HEK293 (cell line): ENCODE data around the gene ZIC4.

Experiments used
- CTCF ChIA-PET: fragments of 350-600 bp; formaldehyde crosslinking; extraction: SDS; loops from one replicate; lab custom pipeline; 2021; ENCODE audit warnings: antibody characterized with exemption; lab: Yijun Ruan, JAX
- POLR2A ChIA-PET: fragments of 300-600 bp; formaldehyde crosslinking; extraction: SDS; loops from one replicate; lab custom pipeline; 2020; ENCODE audit warnings: antibody characterized with exemption, inconsistent platforms; lab: Yijun Ruan, JAX
- H3K27ac ChIP-seq: fragments of 200-500 bp; sonication (Bioruptor generic); 2 replicates; pipeline ENCODE4 v1.5.1; 2014; ENCODE audit warnings: low read depth, low read length, control low read depth, inconsistent platforms; ENCODE audit errors: extremely low read depth
- H3K36me3 ChIP-seq, 2 experiments: fragments of 200-500 bp in 1 of 2; sonication (Bioruptor generic) in 1 of 2; 1 replicate in 1 of 2; 2 replicates in 1 of 2; pipeline ENCODE4 v1.5.1; 2014 to 2017; ENCODE audit warnings: inconsistent platforms in 2 of 2, low read length in 2 of 2; ENCODE audit not compliant: control insufficient read depth in 2 of 2, insufficient read depth in 1 of 2
- H3K4me1 ChIP-seq: fragments of 200-500 bp; sonication (Bioruptor generic); 2 replicates; pipeline ENCODE4 v1.5.1; 2014; ENCODE audit warnings: mild to moderate bottlenecking, low read length, inconsistent platforms; ENCODE audit not compliant: control insufficient read depth, insufficient read depth
- H3K4me3 ChIP-seq: 2 replicates; pipeline ENCODE4 v1.5.1; 2011; ENCODE audit warnings: low read depth, mild to moderate bottlenecking, control low read depth, low read length, moderate library complexity
- H3K9me3 ChIP-seq: fragments of 200-500 bp; sonication (Bioruptor generic); 2 replicates; pipeline ENCODE4 v1.5.1; 2014; ENCODE audit warnings: low read depth, low read length, inconsistent platforms; ENCODE audit not compliant: control insufficient read depth, insufficient read depth
- ZBTB21 ChIP-seq: fragments of 450-650 bp; formaldehyde crosslinking; IDR thresholded peaks from 2 replicates; pipeline ENCODE4 v1.5.1; 2017; ENCODE audit warnings: missing biosample characterization, missing genetic modification characterization
- ZNF112 ChIP-seq: fragments of 450-650 bp; formaldehyde crosslinking; IDR thresholded peaks from 2 replicates; pipeline ENCODE4 v1.5.0; 2017; ENCODE audit warnings: missing biosample characterization, missing genetic modification characterization
- ZNF133 ChIP-seq: fragments of 450-650 bp; formaldehyde crosslinking; IDR thresholded peaks from 2 replicates; pipeline ENCODE4 v1.5.1; 2016; ENCODE audit warnings: missing biosample characterization, missing genetic modification characterization
- ZNF18 ChIP-seq: fragments of 450-650 bp; formaldehyde crosslinking; IDR thresholded peaks from 2 replicates; pipeline ENCODE4 v1.5.1; 2016; ENCODE audit warnings: missing biosample characterization, missing genetic modification characterization
- ZNF214 ChIP-seq: fragments of 450-650 bp; formaldehyde crosslinking; IDR thresholded peaks from 2 replicates; pipeline ENCODE4 v1.5.1; 2017; ENCODE audit warnings: missing biosample characterization, mild to moderate bottlenecking, missing genetic modification characterization, borderline replicate concordance
- ZNF398 ChIP-seq: fragments of 450-650 bp; formaldehyde crosslinking; IDR thresholded peaks from 2 replicates; pipeline ENCODE4 v1.5.1; 2017; ENCODE audit warnings: missing biosample characterization, missing genetic modification characterization
- ZNF488 ChIP-seq: fragments of 450-650 bp; formaldehyde crosslinking; IDR thresholded peaks from 2 replicates; pipeline ENCODE4 v1.5.1; 2016; ENCODE audit warnings: missing biosample characterization, missing genetic modification characterization
- ZNF518A ChIP-seq: fragments of 450-650 bp; formaldehyde crosslinking; conservative IDR thresholded peaks from 2 replicates; pipeline ENCODE4 v1.5.1; 2016; ENCODE audit warnings: low read depth, missing biosample characterization, missing genetic modification characterization
- ZNF521 ChIP-seq: fragments of 450-650 bp; formaldehyde crosslinking; IDR thresholded peaks from 2 replicates; pipeline ENCODE4 v1.5.1; 2017; ENCODE audit warnings: missing biosample characterization, mild to moderate bottlenecking, missing genetic modification characterization
- ZNF776 ChIP-seq: fragments of 450-650 bp; formaldehyde crosslinking; IDR thresholded peaks from 2 replicates; pipeline ENCODE4 v1.5.0; 2017; ENCODE audit warnings: missing biosample characterization, missing genetic modification characterization, borderline replicate concordance
- ZSCAN4 ChIP-seq: fragments of 450-650 bp; formaldehyde crosslinking; IDR thresholded peaks from 2 replicates; pipeline ENCODE4 v1.5.1; 2017; ENCODE audit warnings: missing biosample characterization, missing genetic modification characterization
- TF ChIP-seq, protein P1 (sequence below): fragments of 450-650 bp; formaldehyde crosslinking; IDR thresholded peaks from 2 replicates; pipeline ENCODE4 v1.5.1; 2016; ENCODE audit warnings: missing biosample characterization, missing genetic modification characterization
- TF ChIP-seq, protein P2 (sequence below): fragments of 450-650 bp; formaldehyde crosslinking; IDR thresholded peaks from 2 replicates; pipeline ENCODE4 v1.5.1; 2016; ENCODE audit warnings: missing biosample characterization, missing genetic modification characterization
- TF ChIP-seq, protein P3 (sequence below): fragments of 450-650 bp; formaldehyde crosslinking; IDR thresholded peaks from 2 replicates; pipeline ENCODE4 v1.5.1; 2016; ENCODE audit warnings: missing biosample characterization, missing genetic modification characterization

Gene ZIC4

DNA sequence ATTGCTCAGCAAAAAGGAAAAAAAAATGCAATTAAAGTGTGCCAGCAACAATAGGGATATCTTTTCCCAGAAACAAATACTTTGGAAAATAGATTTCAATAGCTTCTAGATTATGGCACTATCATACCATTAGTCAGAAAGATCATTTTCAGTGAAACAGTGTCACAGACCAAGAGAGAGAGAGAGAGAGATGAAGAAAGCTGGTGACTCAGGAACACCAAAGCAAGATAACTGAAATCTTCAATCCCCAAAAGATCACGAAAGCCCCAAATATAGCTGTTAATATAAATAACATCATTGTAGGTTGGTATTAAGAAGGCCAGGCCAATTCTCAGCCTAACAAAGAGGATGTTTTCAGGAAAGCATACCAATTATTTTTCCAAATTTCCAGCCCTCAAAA lies 57.4 kb downstream of the ZIC4 start:
- Histone ChIP-seq H3K27ac (no peak overlapping the region), H3K4me3 (no peak overlapping the region), H3K9me3 (no peaks in the 10 kb centered on the region), H3K4me1 (no peaks in the 10 kb centered on the region), H3K36me3 (no peaks in the 10 kb centered on the region)
- ChIA-PET POLR2A (no interaction called here), CTCF (interaction anchor here (0.6 kb wide), 1 partner anchor 87 kb away, joined by 3 read pairs; no protein-coding TSS in a partner anchor)
- TF ChIP-seq, protein P1, sequence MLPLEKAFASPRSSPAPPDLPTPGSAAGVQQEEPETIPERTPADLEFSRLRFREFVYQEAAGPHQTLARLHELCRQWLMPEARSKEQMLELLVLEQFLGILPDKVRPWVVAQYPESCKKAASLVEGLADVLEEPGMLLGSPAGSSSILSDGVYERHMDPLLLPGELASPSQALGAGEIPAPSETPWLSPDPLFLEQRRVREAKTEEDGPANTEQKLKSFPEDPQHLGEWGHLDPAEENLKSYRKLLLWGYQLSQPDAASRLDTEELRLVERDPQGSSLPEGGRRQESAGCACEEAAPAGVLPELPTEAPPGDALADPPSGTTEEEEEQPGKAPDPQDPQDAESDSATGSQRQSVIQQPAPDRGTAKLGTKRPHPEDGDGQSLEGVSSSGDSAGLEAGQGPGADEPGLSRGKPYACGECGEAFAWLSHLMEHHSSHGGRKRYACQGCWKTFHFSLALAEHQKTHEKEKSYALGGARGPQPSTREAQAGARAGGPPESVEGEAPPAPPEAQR (tag by site-specific recombination), result no peak
- TF ChIP-seq, protein P2, sequence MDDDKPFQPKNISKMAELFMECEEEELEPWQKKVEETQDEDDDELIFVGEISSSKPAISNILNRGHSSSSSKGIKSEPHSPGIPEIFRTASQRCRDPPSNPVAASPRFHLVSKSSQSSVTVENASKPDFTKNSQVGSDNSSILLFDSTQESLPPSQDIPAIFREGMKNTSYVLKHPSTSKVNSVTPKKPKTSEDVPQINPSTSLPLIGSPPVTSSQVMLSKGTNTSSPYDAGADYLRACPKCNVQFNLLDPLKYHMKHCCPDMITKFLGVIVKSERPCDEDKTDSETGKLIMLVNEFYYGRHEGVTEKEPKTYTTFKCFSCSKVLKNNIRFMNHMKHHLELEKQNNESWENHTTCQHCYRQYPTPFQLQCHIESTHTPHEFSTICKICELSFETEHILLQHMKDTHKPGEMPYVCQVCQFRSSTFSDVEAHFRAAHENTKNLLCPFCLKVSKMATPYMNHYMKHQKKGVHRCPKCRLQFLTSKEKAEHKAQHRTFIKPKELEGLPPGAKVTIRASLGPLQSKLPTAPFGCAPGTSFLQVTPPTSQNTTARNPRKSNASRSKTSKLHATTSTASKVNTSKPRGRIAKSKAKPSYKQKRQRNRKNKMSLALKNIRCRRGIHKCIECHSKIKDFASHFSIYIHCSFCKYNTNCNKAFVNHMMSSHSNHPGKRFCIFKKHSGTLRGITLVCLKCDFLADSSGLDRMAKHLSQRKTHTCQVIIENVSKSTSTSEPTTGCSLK (tag by site-specific recombination), result no peak
- TF ChIP-seq ZNF776 (tag by site-specific recombination) (no peak), ZNF398 (tag by site-specific recombination) (no peak), ZNF133 (tag by site-specific recombination) (no peak), ZNF214 (tag by site-specific recombination) (no peak), ZSCAN4 (tag by site-specific recombination) (no peak), ZNF18 (tag by site-specific recombination) (no peak)
- TF ChIP-seq, protein P3, sequence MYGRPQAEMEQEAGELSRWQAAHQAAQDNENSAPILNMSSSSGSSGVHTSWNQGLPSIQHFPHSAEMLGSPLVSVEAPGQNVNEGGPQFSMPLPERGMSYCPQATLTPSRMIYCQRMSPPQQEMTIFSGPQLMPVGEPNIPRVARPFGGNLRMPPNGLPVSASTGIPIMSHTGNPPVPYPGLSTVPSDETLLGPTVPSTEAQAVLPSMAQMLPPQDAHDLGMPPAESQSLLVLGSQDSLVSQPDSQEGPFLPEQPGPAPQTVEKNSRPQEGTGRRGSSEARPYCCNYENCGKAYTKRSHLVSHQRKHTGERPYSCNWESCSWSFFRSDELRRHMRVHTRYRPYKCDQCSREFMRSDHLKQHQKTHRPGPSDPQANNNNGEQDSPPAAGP (tag by site-specific recombination), result no peak

DNA sequence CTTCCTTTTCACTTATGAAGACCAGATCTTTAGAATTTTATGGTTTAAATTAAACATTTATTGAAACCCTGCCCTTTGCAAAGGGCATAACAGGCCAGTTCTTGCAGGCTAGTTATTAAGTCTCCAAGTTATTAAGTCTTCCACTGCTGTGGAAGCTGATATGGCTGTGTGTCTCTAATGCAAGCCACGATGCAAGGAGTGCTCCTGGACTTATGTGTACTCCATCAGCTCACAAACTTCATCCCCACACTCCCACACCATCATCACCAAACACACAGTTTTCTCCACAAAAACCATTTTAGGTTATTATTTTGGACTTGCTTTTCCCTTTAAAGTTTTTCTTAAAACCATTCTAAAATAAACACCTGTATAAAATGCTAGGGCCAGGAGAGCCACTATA lies 62.4 kb downstream of the ZIC4 start:
- Histone ChIP-seq H3K4me3 (no peak overlapping the region), H3K27ac (no peak overlapping the region), H3K9me3 (no peaks in the 10 kb centered on the region), H3K36me3 (no peaks in the 10 kb centered on the region), H3K4me1 (no peaks in the 10 kb centered on the region)
- TF ChIP-seq ZNF518A (tag by site-specific recombination) (no peak), ZBTB21 (tag by site-specific recombination) (no peak), ZNF521 (tag by site-specific recombination) (no peak), ZNF488 (tag by site-specific recombination) (no peak), ZNF112 (tag by site-specific recombination) (no peak)
- POLR2A ChIA-PET, result interaction anchor here (0.6 kb wide), 1 partner anchor 11 kb away, joined by 3 read pairs; no protein-coding TSS in a partner anchor
- CTCF ChIA-PET, result no interaction called here
